A172 (cell line): ENCODE results near the gene WNK4. TPM values are rescaled to one million over a fixed set of nuclear protein-coding genes. Genes with fewer than 3 reads are reported as not detected.
"Not testable (repeated sequence)": the region's sequence is repeated elsewhere in the genome, so short reads cannot be mapped to it uniquely, and the experiment has no call there.

ENCODE experiments used
- DNase-seq: peaks from one replicate; pipeline ENCODE4 v3.0.0-alpha.2; 2015; ENCODE audit warnings: low spot score
- total RNA-seq: library from RNA; depleted of rRNA; stranded (reverse); fragments of >200 nt; shearing (Covaris generic); gene quantifications from 2 replicates; pipeline ENCODE4 v1.2.3, GENCODE V29; 2014; rRNA removed

WNK4 gene
- 0.34 and 0.50 TPM in 2 replicates for total RNA-seq

- DNase-seq: peak; percentile 38
Measured at GRCh38 chr17:42779936-42780850, at the start of gene WNK4. Gene WNK4 (plus strand): TSS chr17:42780610. CDS start chr17:42780699, 89 bp downstream.

GRCh38 chr17:42740699-42741098, 39.7 kb upstream of the WNK4 start:
- no peak for DNase-seq

DNA sequence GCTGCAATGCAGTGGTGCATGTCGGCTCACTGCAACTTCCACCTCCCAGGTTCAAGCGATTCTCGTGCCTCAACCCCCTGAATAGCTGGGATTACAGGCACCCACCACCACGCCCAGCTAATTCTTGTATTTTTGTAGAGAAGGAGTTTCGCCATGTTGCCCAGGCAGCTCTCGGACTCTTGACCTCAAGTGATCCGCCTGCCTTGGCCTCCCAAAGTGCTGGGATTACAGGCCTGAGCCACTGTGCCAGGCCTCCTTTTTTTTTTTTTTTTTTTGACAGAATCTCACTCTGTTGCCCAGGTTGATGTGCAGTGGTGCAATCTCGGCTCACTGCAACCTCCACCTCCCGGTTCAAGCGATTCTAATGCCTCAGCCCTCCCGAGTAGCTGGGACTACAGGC, 37.5 kb upstream of the WNK4 start:
- not testable (repeated sequence) for DNase-seq

DNA sequence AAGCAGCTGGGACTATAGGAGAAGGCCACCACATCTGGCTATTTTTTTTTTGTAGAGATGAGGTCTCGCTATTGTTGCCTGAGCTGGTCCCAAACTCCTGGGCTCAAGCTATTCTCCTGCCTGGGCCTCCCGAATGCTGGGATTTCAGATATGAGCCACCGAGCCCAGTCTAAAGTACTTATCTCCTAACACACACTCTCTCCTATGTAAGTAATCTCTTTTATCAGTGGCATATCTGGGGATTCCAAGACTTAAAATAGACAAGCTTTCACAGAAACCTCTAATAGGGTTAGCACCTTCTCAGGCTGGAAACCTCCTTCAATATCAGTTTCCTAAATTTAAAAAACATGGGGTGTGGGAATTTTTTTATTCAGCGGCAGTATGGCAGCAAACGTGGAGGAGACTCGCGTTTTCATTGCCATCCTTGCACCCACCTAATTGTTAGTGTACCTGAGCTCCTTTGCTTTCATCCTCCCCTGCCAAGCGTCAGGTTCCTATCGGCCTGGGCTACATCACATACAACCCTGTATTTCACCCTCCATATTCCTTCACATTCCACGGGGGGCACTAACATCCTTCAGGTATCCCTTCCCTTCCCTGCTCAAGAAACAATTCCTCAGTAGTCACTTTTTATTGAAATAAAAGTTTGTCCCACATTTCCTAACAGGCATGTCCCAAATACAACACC, 36.7 kb upstream of the WNK4 start:
- no peak for DNase-seq

DNA sequence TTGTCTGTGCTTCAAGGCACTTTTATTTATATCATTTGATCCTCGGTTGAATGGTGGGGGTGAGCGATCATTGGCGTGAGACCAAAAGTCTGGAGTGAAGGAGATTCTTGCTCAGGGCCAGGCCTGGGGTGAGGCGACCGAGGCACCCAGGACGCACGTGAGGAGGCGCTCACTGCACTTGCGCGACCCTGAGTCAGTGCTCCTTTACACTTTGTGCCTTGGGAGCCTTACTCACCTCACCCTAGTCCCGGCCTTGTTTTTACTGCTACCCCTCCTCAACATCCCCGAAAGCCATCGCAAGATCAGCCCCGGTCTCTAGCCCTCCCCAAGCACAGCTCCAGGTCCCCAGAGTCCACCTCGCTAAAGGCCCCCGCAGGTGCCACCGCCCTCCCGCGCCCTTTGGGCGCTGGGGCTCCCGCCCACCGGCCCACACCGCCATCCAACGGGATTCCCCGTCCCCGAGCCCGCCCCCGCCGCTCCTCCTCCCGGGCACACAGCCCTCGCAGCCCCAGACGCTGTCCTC, 36.1 kb upstream of the WNK4 start:
- DNase-seq: peak; percentile 55

DNA sequence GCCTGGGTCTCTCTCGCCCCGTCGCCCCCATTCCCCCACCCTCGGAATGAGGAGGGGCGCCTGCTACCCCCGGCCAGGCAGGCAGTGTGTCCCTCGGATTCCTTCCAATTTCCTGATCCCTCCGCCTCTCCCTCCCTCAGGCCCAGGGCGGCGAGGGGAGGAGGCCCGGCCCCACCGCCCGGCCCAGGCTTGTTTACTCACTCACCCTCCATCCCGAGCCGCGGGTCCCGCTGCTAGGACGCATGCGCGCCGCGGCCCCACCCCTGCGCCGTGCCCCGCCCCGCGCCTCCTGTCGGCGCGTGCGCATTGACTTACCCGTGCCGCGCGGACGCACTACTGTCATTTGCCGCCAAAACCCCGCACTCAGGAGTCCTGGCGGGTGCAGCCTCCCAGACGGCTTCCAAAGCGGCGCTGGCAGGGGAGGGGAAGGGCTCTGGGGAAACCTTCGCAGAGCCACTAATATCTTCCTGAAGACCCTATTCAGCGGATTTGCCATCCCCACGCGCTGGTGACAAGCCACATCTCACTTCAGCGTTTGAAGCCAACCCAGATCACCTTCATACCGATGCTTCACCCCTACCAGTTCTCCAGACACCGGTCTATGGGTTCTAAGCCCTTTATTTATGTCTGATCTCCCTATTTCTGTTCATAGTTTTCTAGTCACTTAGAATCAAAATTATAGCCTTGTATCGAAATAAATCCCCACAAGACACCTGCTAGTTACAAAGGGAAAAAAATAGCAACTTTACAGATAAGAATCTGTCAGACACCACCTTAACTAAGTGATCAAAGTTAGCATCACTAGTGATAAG, 35.4 kb upstream of the WNK4 start, which contains the start of gene EZH1:
EZH1 (minus strand) TSS at position 235 of the 812 bp plus-strand sequence. CDS start 16,099 bp downstream, outside the sequence.
- peak; percentile 86 for DNase-seq

DNA sequence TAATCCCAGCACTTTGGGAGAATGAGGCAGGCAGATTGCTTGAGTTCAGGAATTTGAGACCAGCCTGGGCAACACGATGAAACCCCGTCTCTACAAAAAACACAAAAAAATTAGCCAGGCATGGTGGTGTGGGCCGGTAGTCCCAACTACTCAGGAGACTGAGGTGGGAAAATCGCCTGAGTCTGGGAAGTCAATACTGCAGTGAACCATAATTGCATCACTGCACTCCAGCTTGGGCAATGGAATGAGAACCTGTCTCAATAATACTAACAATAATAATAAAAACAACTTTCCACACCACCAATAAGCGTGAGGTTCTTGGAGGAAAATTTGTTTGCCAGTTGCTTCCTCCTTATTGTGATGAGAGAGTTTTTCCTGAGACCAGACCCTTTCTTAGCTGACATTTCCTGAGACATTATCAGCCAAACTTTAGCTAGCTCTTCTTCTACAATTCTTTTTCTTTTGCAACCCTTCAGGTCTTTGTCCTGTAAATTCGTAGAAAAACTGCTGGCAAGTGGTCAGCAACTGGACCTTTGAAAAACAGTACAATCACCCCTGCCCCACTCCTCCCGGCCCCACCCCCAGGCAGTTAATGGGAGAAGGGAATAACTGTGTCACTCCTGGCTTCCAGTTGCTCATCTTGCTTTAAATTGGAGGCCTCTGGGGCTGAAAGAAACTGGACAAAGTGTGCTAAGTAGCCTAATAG, 32.1 kb upstream of the WNK4 start:
- no peak for DNase-seq

DNA sequence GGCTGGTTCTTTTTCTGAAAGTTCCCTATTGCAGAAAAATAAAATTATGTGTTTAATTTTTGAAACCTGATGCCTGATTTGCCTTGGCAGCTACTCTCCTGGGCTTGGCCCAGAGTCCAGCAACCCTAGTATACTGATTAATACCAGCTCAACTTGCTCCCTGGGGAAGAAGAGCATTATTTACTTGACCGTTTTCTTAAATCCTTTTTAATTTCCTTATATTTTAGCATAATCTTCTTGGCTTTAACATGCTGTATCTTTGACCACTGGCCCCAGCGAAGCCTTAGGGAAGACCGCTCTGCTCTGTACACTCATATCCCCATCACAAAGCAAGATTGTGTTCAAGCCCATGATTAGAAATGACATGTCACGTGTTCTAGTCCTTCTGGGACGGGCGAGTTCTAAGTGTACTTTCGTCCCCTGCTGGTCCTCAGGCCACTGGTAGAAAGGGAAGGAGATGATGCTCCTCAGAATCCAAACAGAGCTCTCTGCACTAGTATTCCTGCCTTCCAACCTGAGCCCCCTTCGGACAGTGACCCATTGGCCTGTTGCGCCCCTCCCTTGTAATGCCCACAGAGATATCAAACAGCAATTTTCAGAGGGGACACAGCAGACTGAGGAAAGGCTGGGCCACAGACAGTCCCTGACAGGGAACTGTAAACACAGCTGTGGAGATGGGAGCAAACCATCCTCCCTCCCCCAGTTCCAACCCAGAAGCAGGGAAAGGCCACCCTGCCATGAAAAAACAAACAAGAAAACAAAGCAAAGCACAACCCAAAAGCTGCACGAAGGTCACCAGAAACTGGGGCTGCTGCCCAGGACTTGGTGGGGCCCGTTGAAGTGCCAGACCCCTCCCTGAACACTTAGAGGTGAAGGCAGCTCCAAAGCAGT, 31.3 kb upstream of the WNK4 start:
- no peak for DNase-seq

DNA sequence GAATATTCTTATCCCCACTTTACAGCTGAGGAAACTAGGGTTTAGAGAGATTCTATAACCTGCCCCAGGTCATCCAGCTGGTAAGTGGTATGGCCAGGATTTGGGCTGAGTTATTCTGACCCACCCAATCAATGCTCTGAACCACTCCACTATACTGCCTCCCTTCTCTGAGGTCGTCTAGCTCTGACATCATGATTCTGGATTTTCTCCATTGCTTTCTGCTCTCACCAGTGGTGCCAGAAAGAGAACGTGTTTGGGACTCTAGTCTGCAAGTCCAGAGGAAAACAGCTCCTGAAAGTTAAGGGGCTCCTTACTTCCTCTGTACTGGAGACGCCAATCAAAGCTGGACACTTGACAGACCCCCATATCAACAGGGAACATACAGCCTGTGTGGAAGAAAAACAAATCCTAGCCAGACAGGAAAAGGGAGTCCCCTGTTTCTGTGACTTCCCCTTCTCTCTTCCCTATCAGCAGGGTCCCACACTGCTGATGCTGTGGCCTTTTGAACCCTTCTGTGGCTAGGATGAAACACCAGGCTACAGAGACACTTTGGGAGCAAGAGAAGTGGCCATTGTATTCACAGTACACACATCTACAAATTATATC, 29.6 kb upstream of the WNK4 start:
- no peak for DNase-seq

DNA sequence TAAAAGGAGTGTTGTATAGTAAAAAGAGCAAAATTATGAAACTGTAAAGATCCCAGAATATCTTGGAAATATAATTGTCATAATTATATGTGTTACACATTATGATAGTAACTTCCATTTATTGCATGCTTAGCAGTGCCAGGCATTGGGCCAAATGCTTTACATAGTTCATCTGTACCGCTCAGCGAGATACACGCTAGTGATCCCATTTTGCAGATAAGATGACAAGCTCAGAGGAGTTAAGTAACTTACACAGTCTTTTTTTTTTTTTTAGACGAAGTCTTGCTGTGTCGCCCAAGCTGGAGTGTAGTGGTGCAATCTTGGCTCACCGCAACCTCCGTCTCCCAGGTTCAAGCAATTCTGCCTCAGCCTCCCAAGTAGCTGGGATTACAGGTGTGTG, 28.8 kb upstream of the WNK4 start:
- DNase-seq: no peak

- peak; percentile 86 for DNase-seq
Measured at GRCh38 chr17:42754782-42755181, 25.6 kb upstream of the WNK4 start.

- DNase-seq: no peak
Measured at GRCh38 chr17:42759982-42760651, 20.3 kb upstream of the WNK4 start.

GRCh38 chr17:42760652-42761581, 19.5 kb upstream of the WNK4 start, which contains the start of gene RAMP2:
Gene RAMP2 (plus strand): TSS chr17:42761227. CDS start chr17:42761262, 35 bp downstream.
- DNase-seq: no peak

DNA sequence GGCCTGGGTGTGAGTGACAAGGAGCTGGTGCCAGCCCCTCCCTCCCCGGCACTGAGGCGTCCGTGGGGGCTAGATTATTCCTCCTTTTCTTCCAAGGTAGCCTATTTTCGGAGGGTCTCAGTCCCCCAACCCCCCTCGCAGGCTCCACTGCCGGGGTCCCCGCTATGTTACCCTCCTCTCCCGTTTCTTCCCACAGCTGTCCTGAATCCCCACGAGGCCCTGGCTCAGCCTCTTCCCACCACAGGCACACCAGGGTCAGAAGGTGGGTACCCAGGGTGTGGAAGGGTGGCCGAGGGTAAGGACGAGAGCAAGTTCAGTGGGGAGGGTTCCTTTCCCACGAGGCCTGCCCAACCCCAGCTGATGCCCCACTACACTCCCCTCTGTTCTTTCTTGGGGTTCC, 18.8 kb upstream of the WNK4 start:
- no peak for DNase-seq

DNA sequence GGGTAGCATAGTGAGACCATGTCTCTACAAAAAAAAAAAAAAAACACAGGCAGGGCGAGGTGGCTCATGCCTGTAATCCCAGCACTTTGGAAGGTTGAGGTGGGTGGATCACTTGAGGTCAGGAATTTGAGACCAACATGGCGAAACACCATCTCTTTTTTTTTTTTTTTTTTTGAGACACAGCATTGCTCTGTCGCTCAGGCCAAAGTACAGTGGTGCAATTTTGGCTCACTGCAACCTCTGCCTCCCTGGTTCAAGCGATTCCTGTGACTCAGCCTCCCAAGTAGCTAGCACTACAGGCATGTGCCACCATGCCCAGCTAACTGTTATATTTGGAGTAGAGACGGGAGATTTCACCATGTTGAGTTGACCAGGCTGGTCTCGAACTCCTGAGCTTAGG, 14.3 kb upstream of the WNK4 start:
- no peak for DNase-seq

- no peak for DNase-seq
Measured at GRCh38 chr17:42767512-42767911, 12.9 kb upstream of the WNK4 start.

DNA sequence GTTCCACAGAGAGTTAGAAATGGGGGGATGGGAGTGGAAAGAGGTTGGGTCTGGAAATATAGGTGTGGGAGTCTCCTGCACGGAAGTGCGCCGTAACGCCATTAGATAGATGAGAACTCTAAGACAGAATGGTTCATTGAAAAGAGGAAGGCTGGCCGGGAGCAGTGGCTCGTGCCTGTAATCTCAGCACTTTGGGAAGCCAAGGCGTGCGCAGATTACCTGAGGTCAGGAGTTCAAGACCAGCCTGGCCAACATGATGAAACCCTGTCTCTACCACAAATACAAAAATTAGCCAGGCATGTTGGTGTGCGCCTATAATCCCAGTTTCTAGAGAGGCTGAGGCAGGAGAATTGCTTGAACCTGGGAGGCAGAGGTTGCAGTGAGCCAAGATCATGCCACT, 12.4 kb upstream of the WNK4 start:
- DNase-seq: not testable (repeated sequence)

DNA sequence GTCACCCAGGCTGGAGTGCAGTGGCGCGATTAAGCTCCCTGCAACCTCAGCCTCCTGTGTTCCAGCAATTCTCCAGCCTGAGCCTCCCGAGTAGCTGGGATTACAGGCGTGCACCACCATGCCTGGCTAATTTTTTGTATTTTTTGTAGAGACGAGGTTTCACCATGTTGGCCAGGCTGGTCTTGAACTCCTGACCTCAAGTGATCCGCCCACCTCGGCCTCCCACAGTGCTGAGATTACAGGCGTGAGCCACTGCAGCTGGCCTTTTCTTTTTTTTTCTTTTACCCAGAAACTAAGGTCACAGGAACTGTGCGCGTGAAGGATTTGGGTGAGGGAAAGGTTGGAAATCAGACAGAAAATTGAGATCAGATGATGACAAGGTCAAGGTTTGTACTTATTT, 10.4 kb upstream of the WNK4 start:
- not testable (repeated sequence) for DNase-seq
